Erythroblast (primary cell): ENCODE results near the gene KIF26B.
"Not testable (repeated sequence)": the region's sequence is repeated elsewhere in the genome, so short reads cannot be mapped to it uniquely, and the experiment has no call there.

Experiments
- DNase-seq, 2 experiments: peaks; one replicate each; lab custom pipeline; 2025; lab: John Stamatoyannopoulos, UW
- GATA1 ChIP-seq: IDR thresholded peaks from 2 replicates; pipeline ENCODE4 v1.6.1; 2011; ENCODE audit warnings: low read depth, mild to moderate bottlenecking, control low read depth, low read length, moderate library complexity
- POLR2A ChIP-seq: IDR thresholded peaks from 2 replicates; pipeline ENCODE4 v1.6.1; 2011; ENCODE audit warnings: mild to moderate bottlenecking, low read length

Gene KIF26B

DNA sequence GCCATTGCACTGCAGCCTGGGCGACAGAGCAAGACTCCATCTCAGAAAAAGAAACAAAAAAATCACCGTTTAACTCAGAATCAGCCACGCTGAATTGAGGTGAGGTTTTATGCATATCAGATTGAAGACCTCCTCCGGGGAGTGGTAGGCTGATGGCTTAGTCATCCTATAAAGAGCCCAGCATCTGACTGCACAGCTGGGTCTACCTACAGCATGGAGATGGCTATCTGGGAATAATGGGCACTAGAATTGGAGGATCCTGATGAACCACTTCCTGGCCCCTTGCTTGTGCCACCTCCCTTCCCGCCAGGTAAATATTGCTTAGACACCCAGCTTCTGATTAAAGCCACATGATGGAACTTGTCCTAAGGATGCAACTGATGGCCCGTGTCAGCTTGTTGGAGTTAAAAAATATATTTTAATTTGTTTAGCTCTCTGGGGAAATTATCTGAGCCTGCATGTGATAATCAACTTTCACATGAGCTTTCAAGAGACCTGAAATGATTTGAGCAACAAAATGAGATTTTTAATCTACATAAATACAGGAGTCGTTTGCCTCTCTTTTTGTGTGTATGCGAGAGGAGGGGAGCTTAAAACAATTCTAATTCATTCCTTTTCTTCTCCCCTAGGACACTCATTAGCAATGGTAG, 157.2 kb downstream of the KIF26B start:
- DNase-seq: no peak

GRCh38 chr1:245313576-245313975, 158.8 kb downstream of the KIF26B start:
- TF ChIP-seq GATA1 (no peak), POLR2A (no peak)
- no peak for DNase-seq

More for the DNA sequence above, 157.2 kb downstream of the KIF26B start:
- TF ChIP-seq POLR2A (no peak), GATA1 (no peak)

GRCh38 chr1:245316784-245317183, 162.0 kb downstream of the KIF26B start:
- no peak for DNase-seq

GRCh38 chr1:245317217-245317616, 162.4 kb downstream of the KIF26B start:
- TF ChIP-seq GATA1 (no peak), POLR2A (no peak)
- no peak for DNase-seq

More at GRCh38 chr1:245316784-245317183, 162.0 kb downstream of the KIF26B start:
- no peak for TF ChIP-seq POLR2A
- TF ChIP-seq GATA1: no peak

DNA sequence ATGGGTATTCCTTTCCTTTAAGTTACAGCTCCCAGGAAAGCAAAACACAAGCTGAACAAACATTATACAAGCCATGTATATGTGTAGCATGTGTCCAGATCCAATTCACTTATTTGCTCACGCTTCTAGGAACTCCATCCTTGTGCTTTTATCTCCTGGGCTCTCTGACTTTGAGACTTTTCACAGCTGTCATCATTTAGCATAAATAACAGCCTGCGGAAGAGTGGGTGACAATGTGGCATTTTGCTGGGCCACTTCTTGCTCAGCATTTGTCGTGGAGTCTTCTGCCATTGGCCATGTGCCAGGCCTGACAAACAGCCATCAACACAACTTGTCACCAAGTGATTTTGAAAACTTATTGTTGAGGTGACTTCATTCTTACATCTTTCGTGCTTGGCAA, 164.3 kb downstream of the KIF26B start:
- no peak for DNase-seq
- TF ChIP-seq GATA1: no peak
- TF ChIP-seq POLR2A: no peak

GRCh38 chr1:245322673-245323072, 167.9 kb downstream of the KIF26B start:
- TF ChIP-seq POLR2A: no peak
- TF ChIP-seq GATA1: no peak
- no peak for DNase-seq

- not testable (repeated sequence) for DNase-seq
These were observed 169.0 kb downstream of the KIF26B start for GRCh38 chr1:245323765-245324164.

DNA sequence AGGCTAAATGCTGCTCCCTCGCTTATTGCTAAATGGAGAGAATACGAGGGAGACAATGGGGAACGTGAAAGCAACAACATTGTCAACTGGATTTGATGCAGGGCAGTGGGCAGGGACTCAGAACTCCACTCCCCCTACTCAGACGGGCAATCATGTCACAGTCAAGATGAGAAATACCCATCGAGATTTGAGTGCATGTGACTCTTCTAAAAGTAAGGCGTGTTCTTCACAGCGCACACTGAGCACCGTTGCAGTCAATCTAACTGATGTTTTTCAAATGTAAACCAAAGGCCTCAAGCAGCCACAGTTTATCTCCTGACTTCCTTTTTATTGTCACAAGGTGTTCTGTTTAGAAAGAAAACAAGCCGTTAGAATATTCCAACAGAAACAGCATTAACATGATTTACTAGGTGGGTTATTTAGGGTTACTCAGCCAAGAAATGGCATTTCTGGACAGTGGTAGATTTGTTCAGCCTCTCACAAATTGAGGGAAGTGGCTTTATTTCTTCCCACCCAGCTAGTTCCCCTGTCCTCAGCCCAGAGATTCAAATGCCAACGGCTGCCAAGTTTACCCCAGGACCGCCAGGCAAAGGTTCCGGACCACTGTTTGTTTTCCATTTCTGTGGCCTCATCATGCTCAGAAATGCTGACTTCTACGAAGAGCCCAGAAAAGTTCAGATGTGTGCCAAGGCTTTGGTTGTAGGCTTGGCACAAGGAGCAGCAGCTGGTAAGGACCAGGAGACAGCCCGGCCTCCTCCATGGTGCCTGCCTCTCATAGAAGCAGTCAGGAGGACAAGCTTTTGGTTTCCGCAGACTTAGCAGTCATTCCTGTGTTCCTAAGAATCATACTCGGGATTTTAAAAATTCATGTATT, 171.4 kb downstream of the KIF26B start:
- no peak for DNase-seq
- TF ChIP-seq POLR2A: no peak
- TF ChIP-seq GATA1: no peak

DNA sequence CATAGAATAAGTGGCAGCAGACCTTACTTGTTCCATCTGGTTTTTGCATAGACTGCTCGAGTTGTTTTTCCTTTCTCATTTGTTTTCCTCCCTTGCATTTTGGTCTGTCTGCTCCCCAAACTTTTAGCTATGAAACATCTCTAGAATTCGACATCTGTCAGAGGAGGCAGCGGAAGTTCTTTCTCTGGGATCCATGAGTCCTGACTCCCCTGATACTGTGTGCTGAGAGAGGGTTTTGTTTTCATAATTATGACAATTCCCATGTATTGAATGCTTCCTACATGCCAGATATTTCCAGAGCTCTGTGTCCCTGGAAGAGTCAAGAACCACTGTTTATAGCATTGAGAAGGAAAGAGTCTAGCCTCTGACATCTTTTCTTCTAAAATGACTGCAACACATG, 172.6 kb downstream of the KIF26B start:
- DNase-seq: no peak
- TF ChIP-seq GATA1 (no peak), POLR2A (no peak)

DNA sequence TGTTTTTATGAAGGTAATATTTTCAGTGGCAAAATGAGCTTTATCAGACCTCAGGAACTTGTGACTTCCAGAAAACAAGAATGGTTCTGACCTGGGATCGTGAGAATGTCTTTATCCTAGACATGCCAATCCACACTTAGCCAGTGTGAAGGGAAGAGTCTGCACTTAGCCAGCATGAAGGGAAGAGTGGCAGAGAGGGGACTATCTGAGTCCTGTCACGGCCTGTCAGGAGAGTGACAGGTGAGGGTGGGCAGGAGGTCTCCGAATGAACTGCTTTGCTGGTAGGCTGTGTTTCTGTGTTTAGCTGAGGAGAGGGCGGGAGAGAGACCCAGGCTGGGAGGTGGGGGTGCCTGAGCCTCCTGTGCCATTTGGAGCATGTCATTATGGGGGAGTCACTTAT, 173.1 kb downstream of the KIF26B start:
- DNase-seq: no peak
- TF ChIP-seq POLR2A: no peak
- no peak for TF ChIP-seq GATA1

- TF ChIP-seq POLR2A: no peak
- no peak for TF ChIP-seq GATA1
- DNase-seq: no peak
These were observed 176.2 kb downstream of the KIF26B start for GRCh38 chr1:245330951-245331350.

- DNase-seq: no peak
- TF ChIP-seq POLR2A (no peak), GATA1 (no peak)
These were observed 177.3 kb downstream of the KIF26B start for GRCh38 chr1:245332085-245332484.

DNA sequence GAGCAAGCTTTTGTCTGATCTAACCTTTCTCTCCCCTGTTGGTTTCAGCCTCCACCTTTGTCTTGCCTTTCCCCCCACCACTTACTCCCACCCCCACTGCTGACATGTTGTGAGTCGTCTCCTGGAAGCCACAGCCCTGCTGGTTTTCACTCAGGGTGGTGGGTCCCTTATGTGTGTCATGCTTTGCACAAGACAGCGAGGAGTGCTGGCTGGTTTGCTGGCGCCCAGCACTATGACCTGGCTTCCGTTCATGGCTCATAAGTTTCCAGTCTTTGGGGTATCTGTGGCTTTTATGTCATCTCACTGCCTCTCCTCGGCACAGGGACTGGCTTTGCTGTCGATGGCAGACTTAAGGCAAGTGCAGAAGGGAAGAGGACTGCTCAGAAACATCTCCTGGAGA, 177.7 kb downstream of the KIF26B start:
- no peak for DNase-seq
- TF ChIP-seq POLR2A (no peak), GATA1 (no peak)

DNA sequence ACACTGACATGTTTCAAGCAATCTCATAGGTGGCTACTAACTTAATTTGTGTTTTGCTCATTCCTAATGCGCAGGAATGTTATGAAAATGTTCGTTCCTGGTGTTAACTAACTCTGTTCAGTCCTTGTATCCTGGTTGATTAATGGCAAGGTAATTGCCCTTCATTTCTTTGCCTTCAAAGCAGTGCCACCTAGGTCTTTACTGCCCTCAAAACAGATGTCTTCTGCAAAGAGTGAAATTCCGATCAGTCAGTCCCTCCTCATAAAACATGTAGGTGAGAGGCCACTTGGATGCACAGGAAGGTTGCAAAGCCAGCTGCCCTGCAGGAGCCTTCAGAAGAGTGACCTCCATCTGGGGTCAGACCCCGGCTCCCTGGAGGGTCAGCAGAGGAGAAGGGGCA, 179.4 kb downstream of the KIF26B start:
- no peak for DNase-seq
- TF ChIP-seq POLR2A: no peak
- no peak for TF ChIP-seq GATA1
